K562 (cell line): ENCODE measurements around the gene PPARGC1A. TPM values are rescaled to one million over a fixed set of nuclear protein-coding genes. Genes with fewer than 3 reads are reported as not detected.

Experiments
- ATAC-seq: fragments of 200-7000 bp; cut with Tn5 transposase; 3 replicates; pipeline ENCODE4 v1.9.1; 2020; ENCODE audit warnings: moderate library complexity
- BruUV-seq: library from RNA; stranded (reverse); fragments of 400-500 nt; replicated peaks from 2 replicates; lab custom pipeline; 2021; lab: Mats Ljungman, UMichigan
- CTCF ChIA-PET: fragments of 300-600 bp; formaldehyde crosslinking; extraction: SDS; loops from one replicate; lab custom pipeline; 2021; ENCODE audit warnings: low intra/inter-chr PET ratio; lab: Yijun Ruan, JAX
- POLR2A ChIA-PET: fragments of 300-600, 350-650 bp; sonication (Branson Sonifier 250); formaldehyde crosslinking; extraction: SDS; loops from one replicate; lab custom pipeline; 2021; ENCODE audit warnings: antibody characterized with exemption, inconsistent platforms; lab: Yijun Ruan, JAX
- DNase-seq, 4 experiments: peaks; one replicate each; pipeline versions ENCODE4 v3.0.0 to v3.0.0-alpha.2; 2011 to 2018; ENCODE audit warnings: low spot score in 3 of 4, mixed read lengths in 3 of 4; ENCODE audit errors: extremely low read depth in 1 of 4
- FAIRE-seq: peaks from 2 replicates; lab custom pipeline; 2011; peaks lifted over from hg19 to GRCh38; lab: Jason Lieb, UNC
- H2AFZ ChIP-seq: 2 replicates; pipeline ENCODE4 v1.6.0; 2011; ENCODE audit warnings: low read depth, low read length, control low read depth, inconsistent platforms
- H3K27ac ChIP-seq: fragments of 200-600 bp; 3 replicates; pipeline ENCODE4 v1.8.0; 2011; ENCODE audit warnings: low read depth, mild to moderate bottlenecking, control low read depth, inconsistent platforms, low read length, moderate library complexity, mixed read lengths; ENCODE audit errors: extremely low read depth
- H3K27me3 ChIP-seq, 2 experiments: fragments of 300-600 bp in 1 of 2; 2 replicates in 1 of 2; 3 replicates in 1 of 2; pipeline versions ENCODE4 v1.6.0 to v1.8.0; 2011; ENCODE audit warnings: inconsistent platforms in 2 of 2, low read length in 2 of 2, mild to moderate bottlenecking in 1 of 2, mixed read lengths in 1 of 2, moderate library complexity in 1 of 2; ENCODE audit not compliant: control insufficient read depth in 2 of 2, insufficient read depth in 2 of 2
- H3K36me3 ChIP-seq: fragments of 300-600 bp; 3 replicates; pipeline ENCODE4 v1.8.0; 2011; ENCODE audit warnings: mild to moderate bottlenecking, low read length, inconsistent platforms; ENCODE audit not compliant: control insufficient read depth, insufficient read depth
- H3K4me1 ChIP-seq, 2 experiments: fragments of 200-600 bp in 1 of 2; replicated peaks in 1 of 2; 2 replicates in 1 of 2; 3 replicates in 1 of 2; pipeline versions ENCODE4 v1.5.1 to v1.8.0; 2011; ENCODE audit warnings: inconsistent platforms in 2 of 2, low read length in 2 of 2, mild to moderate bottlenecking in 1 of 2, mixed read lengths in 1 of 2, moderate library complexity in 1 of 2; ENCODE audit not compliant: control insufficient read depth in 2 of 2, insufficient read depth in 2 of 2
- H3K4me2 ChIP-seq: 2 replicates; pipeline ENCODE4 v1.6.1; 2011; ENCODE audit warnings: low read length, control low read depth, inconsistent platforms, mixed read lengths; ENCODE audit not compliant: insufficient read depth
- H3K4me3 ChIP-seq: fragments of 200-600 bp; sonication (generic), shearing (Covaris generic); 2 replicates; pipeline ENCODE4 v1.5.1; 2016; ENCODE audit warnings: control low read depth, inconsistent platforms
- H3K79me2 ChIP-seq: fragments of 200-600 bp; 3 replicates; pipeline ENCODE4 v1.8.0; 2011; ENCODE audit warnings: low read length, inconsistent platforms; ENCODE audit not compliant: control insufficient read depth, insufficient read depth
- H3K9ac ChIP-seq, 2 experiments: 2 replicates each; pipeline versions ENCODE4 v1.6.0 to v1.6.1; 2011; ENCODE audit warnings: low read depth in 2 of 2, low read length in 2 of 2, control low read depth in 1 of 2, inconsistent platforms in 1 of 2, mild to moderate bottlenecking in 1 of 2, mixed read lengths in 1 of 2; ENCODE audit not compliant: insufficient read depth in 1 of 2
- H3K9me1 ChIP-seq: one replicate; pipeline ENCODE4 v1.6.0; 2011; ENCODE audit warnings: inconsistent platforms, mild to moderate bottlenecking, low read length, moderate library complexity; ENCODE audit not compliant: control insufficient read depth, insufficient read depth
- H3K9me3 ChIP-seq: replicated peaks from 2 replicates; pipeline ENCODE4 v1.5.1; 2011; ENCODE audit warnings: low read depth, low read length, inconsistent platforms; ENCODE audit not compliant: control insufficient read depth, insufficient read depth
- H4K20me1 ChIP-seq: replicated peaks from 2 replicates; pipeline ENCODE4 v1.6.1; 2011; ENCODE audit warnings: low read length, inconsistent platforms, mixed read lengths; ENCODE audit not compliant: control insufficient read depth, insufficient read depth
- CBX1 ChIP-seq: sonication (generic); IDR thresholded peaks from 2 replicates; pipeline ENCODE4 v1.6.1; 2016; ENCODE audit warnings: antibody characterized with exemption, low read depth, mild to moderate bottlenecking
- GABPB2 ChIP-seq: fragments of 250-450 bp; sonication (Bioruptor Pico); conservative IDR thresholded peaks from 2 replicates; pipeline ENCODE4 v1.5.1; 2021; ENCODE audit warnings: mild to moderate bottlenecking
- NFXL1 ChIP-seq: fragments of 450-650 bp; formaldehyde crosslinking; IDR thresholded peaks from 2 replicates; pipeline ENCODE4 v1.4.0; 2021; ENCODE audit warnings: mild to moderate bottlenecking
- RBM15 ChIP-seq: fragments of 200-400 bp; formaldehyde crosslinking; IDR thresholded peaks from 2 replicates; pipeline ENCODE4 v1.6.1; 2018; ENCODE audit warnings: mild to moderate bottlenecking, low read length, moderate library complexity; ENCODE audit not compliant: insufficient read depth
- SMARCC2 ChIP-seq: fragments of 450-650 bp; IDR thresholded peaks from 2 replicates; pipeline ENCODE4 v1.6.1; 2017; ENCODE audit warnings: antibody characterized with exemption, moderate library complexity, mild to moderate bottlenecking, low read depth
- TEAD4 ChIP-seq, 2 experiments: sonication (generic) in 1 of 2; formaldehyde crosslinking in 1 of 2; IDR thresholded peaks; 2 replicates each; pipeline versions ENCODE4 v1.6.1 to v1.8.0; 2012 to 2022; ENCODE audit warnings: borderline replicate concordance in 1 of 2, inconsistent platforms in 1 of 2, low read length in 1 of 2, mild to moderate bottlenecking in 1 of 2, missing genetic modification reagents in 1 of 2
- ZNF217 ChIP-seq: sonication (generic); formaldehyde crosslinking; IDR thresholded peaks from 2 replicates; pipeline ENCODE4 v1.8.0; 2022; ENCODE audit warnings: mild to moderate bottlenecking, missing genetic modification reagents
- ZNF57 ChIP-seq: fragments of 450-650 bp; formaldehyde crosslinking; IDR thresholded peaks from 2 replicates; pipeline ENCODE4 v1.4.0; 2020; ENCODE audit warnings: mild to moderate bottlenecking, moderate library complexity
- ZNF785 ChIP-seq: fragments of 250-450 bp; sonication (Bioruptor Pico); IDR thresholded peaks from 2 replicates; pipeline ENCODE4 v1.4.0; 2020; ENCODE audit warnings: mild to moderate bottlenecking
- WGBS: fragments of 100-300 bp; shearing (Covaris generic); methylation state at CpG from one replicate; pipeline ENCODE4 v1.1.6; 2016; ENCODE audit warnings: low coverage, mixed read lengths; ENCODE audit not compliant: insufficient coverage; ENCODE audit errors: missing lambda C conversion rate; 5-methylcytosine and 5-hydroxymethylcytosine counted together
- in situ Hi-C: fragments of 300-500 bp; cut with MboI; formaldehyde crosslinking; loops from 4 replicates; pipeline ENCODE4 v1.15.0; 2018; ENCODE audit warnings: inconsistent platforms, mixed read lengths
- intact Hi-C: fragments of 100-400 bp; cut with micrococcal nuclease; formaldehyde crosslinking; loops from 2 replicates; pipeline ENCODE4 v1.14.2; 2022
- polyA plus RNA-seq, 8 experiments: library from polyadenylated mRNA; depleted of rRNA in 4 of 8; stranded (reverse) in 5 of 8; unstranded in 3 of 8; fragments of >200 nt; fragmentation: Nextera tagmentation in 2 of 8; fragmentation: Illumina TruSeq in 1 of 8; extraction: Ambion mirVana in 2 of 8; extraction: Trizol in 1 of 8; gene quantifications; 2 replicates each; pipeline versions ENCODE4 v1.2.1 to v1.2.3, GENCODE V29; 2011 to 2014; ENCODE audit warnings: inconsistent platforms in 1 of 8, missing spikeins in 1 of 8
- total RNA-seq, 7 experiments: library from RNA; depleted of rRNA in 6 of 7; stranded (reverse); fragments of >200 nt in 6 of 7; fragmentation: Illumina TruSeq in 2 of 7; extraction: Trizol in 2 of 7; gene quantifications; 2 replicates each; pipeline versions ENCODE4 v1.2.1 to v1.2.3, GENCODE V29; 2011 to 2021; ENCODE audit warnings: low replicate concordance in 1 of 7

Gene PPARGC1A
- total and polyA plus RNA-seq, 9 of the 15 experiments (the other 6 are each of a cell fraction or from before 2014, with no cell fraction given), result 0.02 TPM; not detected in 8

DNA sequence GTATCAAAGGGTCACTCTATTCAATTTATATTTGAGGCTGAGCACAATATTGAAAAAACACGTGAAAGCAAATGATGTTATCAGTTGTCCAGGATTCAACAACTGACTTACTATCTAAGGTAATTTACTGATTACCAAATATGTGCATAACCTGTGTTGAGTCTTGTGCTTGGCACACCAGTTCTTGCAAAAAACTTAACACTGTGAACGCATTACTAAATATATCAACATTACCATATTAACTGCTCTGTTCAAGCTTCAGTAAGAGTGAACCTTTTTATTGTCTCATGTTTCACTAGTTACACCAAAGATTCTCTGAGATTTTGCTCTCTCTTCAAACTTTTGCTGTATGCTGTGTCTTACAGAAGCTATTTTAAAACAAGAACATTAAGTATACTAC lies 38.4 kb downstream of the PPARGC1A start:
- WGBS, result 2% methylated on average over 2 of the region's 2 CpGs
- no peaks in the 10 kb centered on the region for H3K9me3 ChIP-seq
- no peak overlapping the region for H3K9ac ChIP-seq
- CTCF ChIA-PET, result no interaction called here
- DNase-seq, result no peak
- in situ Hi-C loops, result no loop called here
- BruUV-seq, result no TSS peak
- no peaks in the 10 kb centered on the region for H4K20me1 ChIP-seq
- H3K4me1 ChIP-seq, result no peaks in the 10 kb centered on the region
- no peaks in the 10 kb centered on the region for H3K36me3 ChIP-seq
- no peak overlapping the region for H2AFZ ChIP-seq
- no peak for TF ChIP-seq ZNF217 (CRISPR knock-in tag)
- no peak for TF ChIP-seq TEAD4 (IDR thresholded peaks at IDR 0.05; ENCODE audit: low read length)
- no peak for TF ChIP-seq TEAD4 (CRISPR knock-in tag; IDR thresholded peaks at IDR 0.05; ENCODE audit: borderline replicate concordance)
- no peak for TF ChIP-seq NFXL1
- no peak for TF ChIP-seq CBX1
- TF ChIP-seq RBM15, result no peak
- no peak for TF ChIP-seq ZNF57 (CRISPR knock-in tag)
- TF ChIP-seq GABPB2 (CRISPR knock-in tag), result no peak
- no peak for TF ChIP-seq SMARCC2
- TF ChIP-seq ZNF785 (CRISPR knock-in tag), result no peak
- TF ChIP-seq, all 486 proteins: peak for 0
- H3K79me2 ChIP-seq, result no peaks in the 10 kb centered on the region
- FAIRE-seq (no peak), ATAC-seq (no peak)
- no peak overlapping the region for H3K4me3 ChIP-seq
- no peak overlapping the region for H3K27ac ChIP-seq
- intact Hi-C loops, result no loop called here
- POLR2A ChIA-PET, result no interaction called here
- H3K27me3 ChIP-seq, result no peaks in the 10 kb centered on the region
- no peak overlapping the region for H3K4me2 ChIP-seq
- no peaks in the 10 kb centered on the region for H3K9me1 ChIP-seq
